Prostate gland (tissue), 2 donors: ENCODE results near the gene SIDT1. TPM values are rescaled to one million over a fixed set of nuclear protein-coding genes. Genes with fewer than 3 reads are reported as not detected.
A peak's percentile ranks its signal among the peaks of the same experiment; 100 is the strongest.

Source experiments
- DNase-seq: peaks from one replicate; pipeline ENCODE4 v3.0.0-alpha.2; 2019; ENCODE audit warnings: low spot score
- H3K27ac ChIP-seq, 2 donors: fragments of 200-600 bp; sonication (generic); 2 replicates each; pipeline ENCODE4 v1.5.1; 2017 to 2019
- H3K27me3 ChIP-seq: fragments of 200-600 bp; sonication (generic); replicated peaks from 2 replicates; pipeline ENCODE4 v1.5.1; 2019; ENCODE audit not compliant: insufficient read depth
- H3K36me3 ChIP-seq, 2 donors: fragments of 200-600 bp; sonication (generic); 1 replicate in 1 of 2; 2 replicates in 1 of 2; pipeline versions ENCODE4 v1.5.1 to v1.8.1; 2017 to 2019
- H3K4me1 ChIP-seq: fragments of 200-600 bp; sonication (generic); replicated peaks from 2 replicates; pipeline ENCODE4 v1.5.1; 2019
- H3K4me3 ChIP-seq, 2 donors: fragments of 200-600 bp; sonication (generic); 2 replicates each; pipeline ENCODE4 v1.5.1; 2017 to 2019
- H3K9me3 ChIP-seq: fragments of 200-600 bp; sonication (generic); 2 replicates; pipeline ENCODE4 v1.5.1; 2017
- POLR2A ChIP-seq: fragments of 450-650 bp; IDR thresholded peaks from one replicate; pipeline ENCODE4 v1.6.1; 2016; ENCODE audit warnings: antibody characterized with exemption, mild to moderate bottlenecking
- POLR2AphosphoS5 ChIP-seq: sonication (generic); formaldehyde crosslinking; IDR thresholded peaks from one replicate; pipeline ENCODE4 v1.6.1; 2017; ENCODE audit warnings: antibody characterized with exemption
- WGBS: methylation state at CpG from one replicate; pipeline ENCODE4 v1.1.5; 2018; 5-methylcytosine and 5-hydroxymethylcytosine counted together
- intact Hi-C: fragments of 100-400 bp; cut with DNase I; formaldehyde crosslinking; loops from one replicate; pipeline ENCODE4 v1.14.2; 2022
- microRNA-seq: library from miRNA; unstranded; fragments of <30 nt; microRNA quantifications from one replicate; pipeline ENCODE4, GENCODE V29; 2016
- small RNA-seq, 2 donors: library from RNA; depleted of rRNA; stranded (forward); fragments of <200 nt; gene quantifications; one replicate each; pipeline ENCODE3, GENCODE V24; 2016
- total RNA-seq, 2 donors: library from RNA; depleted of rRNA; stranded (reverse); fragments of >200 nt; gene quantifications; one replicate each; pipeline ENCODE4 v1.1.0, GENCODE V29; 2016
- TF ChIP-seq, protein P1 (sequence below), 4 experiments: fragments of 200-600 bp in 2 of 4; fragments of 450-650 bp in 2 of 4; sonication (generic) in 2 of 4; IDR thresholded peaks; 1 replicate in 3 of 4; 2 replicates in 1 of 4; pipeline ENCODE4 v1.5.1; 2016 to 2019; ENCODE audit warnings: antibody characterized with exemption in 4 of 4, mild to moderate bottlenecking in 2 of 4, moderate library complexity in 2 of 4

Gene SIDT1
- total RNA-seq, 2 donors from 2014 or later = 19.9 to 31.2 TPM

GRCh38 chr3:113677737-113678136 is 145.4 kb downstream of the SIDT1 start:
- H3K9me3 ChIP-seq = no peaks in the 10 kb centered on the region
- H3K36me3 ChIP-seq = no peaks in the 10 kb centered on the region
- no peak overlapping the region for H3K4me3 ChIP-seq
- WGBS = 80% methylated on average over 1 of the region's 1 CpG
- intact Hi-C loops = no loop called here
- TF ChIP-seq, protein P1, sequence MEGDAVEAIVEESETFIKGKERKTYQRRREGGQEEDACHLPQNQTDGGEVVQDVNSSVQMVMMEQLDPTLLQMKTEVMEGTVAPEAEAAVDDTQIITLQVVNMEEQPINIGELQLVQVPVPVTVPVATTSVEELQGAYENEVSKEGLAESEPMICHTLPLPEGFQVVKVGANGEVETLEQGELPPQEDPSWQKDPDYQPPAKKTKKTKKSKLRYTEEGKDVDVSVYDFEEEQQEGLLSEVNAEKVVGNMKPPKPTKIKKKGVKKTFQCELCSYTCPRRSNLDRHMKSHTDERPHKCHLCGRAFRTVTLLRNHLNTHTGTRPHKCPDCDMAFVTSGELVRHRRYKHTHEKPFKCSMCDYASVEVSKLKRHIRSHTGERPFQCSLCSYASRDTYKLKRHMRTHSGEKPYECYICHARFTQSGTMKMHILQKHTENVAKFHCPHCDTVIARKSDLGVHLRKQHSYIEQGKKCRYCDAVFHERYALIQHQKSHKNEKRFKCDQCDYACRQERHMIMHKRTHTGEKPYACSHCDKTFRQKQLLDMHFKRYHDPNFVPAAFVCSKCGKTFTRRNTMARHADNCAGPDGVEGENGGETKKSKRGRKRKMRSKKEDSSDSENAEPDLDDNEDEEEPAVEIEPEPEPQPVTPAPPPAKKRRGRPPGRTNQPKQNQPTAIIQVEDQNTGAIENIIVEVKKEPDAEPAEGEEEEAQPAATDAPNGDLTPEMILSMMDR (IDR thresholded peaks at IDR 0.05) = no peak
- no peak for TF ChIP-seq POLR2AphosphoS5
- no peak for TF ChIP-seq POLR2A
- no peak for DNase-seq
- H3K27ac ChIP-seq = no peak overlapping the region
- no peaks in the 10 kb centered on the region for H3K27me3 ChIP-seq
- no peaks in the 10 kb centered on the region for H3K4me1 ChIP-seq

DNA sequence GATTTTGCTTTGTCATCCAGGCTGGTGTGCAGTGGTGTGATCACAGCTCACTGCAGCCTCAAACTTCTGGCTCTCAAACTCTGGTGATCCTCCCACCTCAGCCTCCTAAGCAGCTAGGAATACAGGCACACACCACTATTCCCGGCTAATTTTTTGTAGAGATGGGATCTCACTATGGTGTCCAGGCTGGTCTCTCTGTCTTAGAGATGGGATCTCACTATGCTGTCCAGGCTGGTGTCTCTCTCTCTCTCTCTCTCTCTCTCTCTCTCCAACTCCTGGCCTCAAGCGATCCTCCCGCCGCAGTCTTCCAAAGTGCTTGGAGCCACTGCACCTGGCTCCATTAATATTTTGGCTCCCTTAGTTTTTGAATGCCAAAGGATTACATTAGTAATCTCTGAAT is 146.4 kb downstream of the SIDT1 start:
- Histone ChIP-seq H3K4me3 (no peak overlapping the region), H3K27ac (no peak overlapping the region), H3K36me3 (no peaks in the 10 kb centered on the region), H3K9me3 (no peaks in the 10 kb centered on the region), H3K4me1 (no peaks in the 10 kb centered on the region), H3K27me3 (no peaks in the 10 kb centered on the region)
- DNase-seq = no peak
- TF ChIP-seq POLR2AphosphoS5 (no peak), POLR2A (no peak)
- TF ChIP-seq, protein P1 (IDR thresholded peaks at IDR 0.05) = no peak
- WGBS = 99% methylated on average over 4 of the region's 4 CpGs
- intact Hi-C loops = no loop called here

Small RNA genes within 50 kb of the gene (microRNA-seq; reads per million reads assigned to microRNA genes)
- gene MIR4446 = 2.9 reads per million, percentile 35 among the genes with 10 or more reads in this experiment

Small RNA genes within 50 kb of the gene (small RNA-seq; reads per million reads assigned to genes)
- 0.28 to 0.60 reads per million in 2 donors for gene MIR4446
- gene RN7SL767P = 0 reads per million in 2 donors

Other genes with a start within 250 kb of the SIDT1 start
- gene CFAP44, start 91.1 kb upstream of the SIDT1 start, total RNA-seq = 10 to 100 TPM; 12.3 to 14.4 TPM
- 10 to 100 TPM; 20.1 to 23.7 TPM for gene SPICE1, start 17.4 kb upstream of the SIDT1 start, total RNA-seq
- gene USF3, start 164.1 kb downstream of the SIDT1 start, total RNA-seq = 10 to 100 TPM; 22.2 to 25.3 TPM
- gene NAA50, start 213.7 kb downstream of the SIDT1 start, total RNA-seq = 100 to 1,000 TPM; 111 to 118 TPM
- gene ATP6V1A, start 214.5 kb downstream of the SIDT1 start, total RNA-seq = 10 to 100 TPM; 43.4 to 60.4 TPM